Muscle of back (tissue), 11 donors: ENCODE data around the gene SEPTIN8. TPM values are rescaled to one million over a fixed set of nuclear protein-coding genes. Genes with fewer than 3 reads are reported as not detected.

Source experiments
- DNase-seq, 3 donors: peaks; one replicate each; pipeline versions ENCODE4 v3.0.0 to v3.0.0-alpha.2; 2013
- polyA plus RNA-seq, 10 donors: library from polyadenylated mRNA; unstranded; fragments of 120-200 nt; gene quantifications; one replicate each; pipeline ENCODE4 v1.2.1, GENCODE V29; 2013; ENCODE audit not compliant: insufficient read length in 10 of 10

The SEPTIN8 gene
- polyA plus RNA-seq, 10 donors, result 36.6 to 58.2 (median 43.5) TPM

DNA sequence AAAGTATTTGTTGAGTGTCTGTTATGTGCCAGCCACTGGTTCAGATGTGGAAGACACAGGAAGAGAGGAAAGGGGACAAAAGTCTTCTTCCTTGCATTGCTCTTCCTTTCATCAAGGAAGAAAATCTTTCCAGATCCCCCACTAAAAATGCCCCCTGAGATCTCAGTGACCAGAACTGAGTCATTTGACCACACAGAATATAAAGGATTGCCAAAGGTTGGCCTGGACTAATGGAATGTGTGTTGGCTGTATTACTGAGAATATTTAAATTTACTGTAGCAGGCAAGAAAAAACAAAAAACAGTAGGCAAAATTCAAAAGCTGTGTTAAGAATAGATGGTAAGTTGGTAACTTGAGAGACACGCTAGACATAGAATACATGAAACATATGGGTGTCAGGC is 10.0 kb upstream of the SEPTIN8 start:
- DNase-seq, result no peak

DNA sequence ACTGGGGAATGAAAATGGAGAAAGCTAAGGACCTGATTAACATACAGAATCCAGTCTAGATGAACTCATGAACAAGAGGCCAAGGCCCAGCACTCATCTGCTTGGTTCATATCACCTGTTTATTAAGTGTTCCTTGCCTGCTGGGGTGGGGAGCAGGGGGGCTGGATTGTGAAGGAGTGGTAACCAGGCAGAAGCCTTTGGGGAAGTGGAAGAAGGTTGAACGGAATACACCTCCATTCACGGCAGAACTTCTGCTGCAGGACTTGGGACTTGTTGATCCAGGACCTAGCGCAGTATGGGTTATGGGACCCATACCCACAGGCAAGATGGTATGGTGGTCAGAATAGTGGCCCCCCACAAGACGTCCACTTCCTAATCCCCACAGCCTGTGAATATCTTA is 8.8 kb upstream of the SEPTIN8 start:
- DNase-seq, result no peak

DNA sequence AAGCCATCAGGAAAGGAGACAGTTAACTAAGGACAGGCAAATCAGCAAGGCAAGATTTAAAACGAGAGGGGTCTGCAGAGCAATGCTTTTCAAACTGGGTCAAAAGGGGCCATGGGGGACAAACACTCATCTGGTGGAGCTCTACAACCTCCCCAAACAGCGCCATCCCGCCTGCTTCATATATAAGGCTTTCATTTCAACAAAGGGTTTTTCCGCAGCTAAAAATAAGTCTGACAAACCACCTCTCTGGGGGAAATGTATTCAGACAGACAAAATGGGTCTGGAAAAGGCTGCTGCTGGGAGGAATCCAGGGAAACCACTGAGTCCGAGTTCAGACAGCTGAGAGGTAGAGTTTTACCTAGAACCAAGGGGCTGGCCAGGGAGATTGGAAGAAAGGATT is 8.3 kb upstream of the SEPTIN8 start:
- peak in 2 of 3 donors; percentile 46 to 56 for DNase-seq

DNA sequence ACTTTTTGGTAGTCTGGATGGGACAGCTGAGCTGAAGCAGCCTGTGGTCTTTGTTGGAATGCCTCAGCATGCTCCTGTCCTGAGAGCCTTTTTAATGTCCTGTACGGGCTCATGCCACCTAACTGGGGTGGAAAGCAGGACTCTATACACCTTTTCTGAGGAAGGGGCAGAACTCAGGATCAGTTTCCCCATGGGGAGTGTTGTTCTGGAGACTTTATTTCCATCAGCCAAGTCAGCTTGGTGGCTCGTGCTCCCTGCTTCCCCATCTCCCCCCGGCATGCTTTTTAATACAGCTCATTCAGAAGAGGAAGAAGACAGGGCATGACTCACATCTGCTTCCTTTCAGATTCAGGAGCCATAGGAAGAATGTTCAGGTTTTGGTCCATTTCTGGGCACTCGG is 5.1 kb upstream of the SEPTIN8 start:
- no peak for DNase-seq

DNA sequence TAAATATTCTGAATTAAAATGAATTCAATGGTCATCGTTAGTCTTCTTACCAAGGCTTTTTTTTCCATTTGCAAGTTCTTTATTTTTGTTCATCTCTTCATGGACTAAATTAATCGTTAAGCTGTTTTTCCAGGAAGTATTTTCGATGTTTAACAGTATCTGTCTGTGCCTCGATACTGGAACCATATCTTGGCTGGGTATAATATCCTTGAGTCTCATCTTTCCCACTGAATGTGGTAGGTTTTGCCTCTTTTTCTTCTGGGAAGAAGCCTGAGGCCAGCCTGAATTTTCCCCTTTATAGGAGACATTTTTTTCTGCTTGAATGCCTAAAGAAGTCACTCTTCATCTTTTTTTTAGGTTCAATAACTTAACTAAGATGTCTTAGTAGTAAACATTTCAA is 4.0 kb upstream of the SEPTIN8 start:
- no peak for DNase-seq

DNA sequence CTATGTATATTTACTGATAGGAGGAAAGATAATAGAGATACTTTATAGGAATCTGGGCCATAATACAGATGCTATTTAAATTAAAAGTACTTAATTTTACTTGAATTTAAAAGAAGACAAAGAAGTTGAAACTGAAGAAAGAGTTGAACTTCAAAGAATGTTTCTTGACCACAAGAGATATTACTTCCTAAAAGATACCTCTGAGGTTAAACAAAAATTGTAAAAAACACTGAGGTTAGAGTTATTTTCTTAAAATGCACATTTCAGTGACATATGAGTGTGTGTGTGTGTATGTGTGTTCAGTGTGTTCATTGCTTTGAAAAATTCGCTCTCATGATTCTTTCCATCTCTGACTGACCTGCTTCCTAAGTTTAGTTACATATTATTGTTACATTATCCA is 3.5 kb upstream of the SEPTIN8 start:
- no peak for DNase-seq

DNA sequence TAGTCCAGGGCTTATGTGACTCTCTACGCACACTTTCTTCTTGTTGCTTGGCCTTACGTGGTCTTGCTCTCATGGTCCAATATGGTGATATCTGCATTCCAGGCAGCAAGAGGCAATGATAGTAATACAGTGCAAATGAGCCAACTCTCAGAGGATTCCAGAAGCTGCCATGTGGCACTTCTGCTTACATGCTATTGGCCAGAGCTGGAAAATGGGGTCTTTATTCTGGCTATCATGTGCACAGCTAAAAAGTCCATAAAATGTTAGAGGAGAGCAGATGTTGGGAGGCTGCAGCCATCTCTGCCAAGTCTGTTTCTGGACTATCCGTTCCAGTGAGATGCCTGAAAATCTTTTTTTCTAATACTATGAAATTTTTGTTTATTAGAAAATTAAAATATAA is 2.9 kb upstream of the SEPTIN8 start:
- DNase-seq, result no peak

DNA sequence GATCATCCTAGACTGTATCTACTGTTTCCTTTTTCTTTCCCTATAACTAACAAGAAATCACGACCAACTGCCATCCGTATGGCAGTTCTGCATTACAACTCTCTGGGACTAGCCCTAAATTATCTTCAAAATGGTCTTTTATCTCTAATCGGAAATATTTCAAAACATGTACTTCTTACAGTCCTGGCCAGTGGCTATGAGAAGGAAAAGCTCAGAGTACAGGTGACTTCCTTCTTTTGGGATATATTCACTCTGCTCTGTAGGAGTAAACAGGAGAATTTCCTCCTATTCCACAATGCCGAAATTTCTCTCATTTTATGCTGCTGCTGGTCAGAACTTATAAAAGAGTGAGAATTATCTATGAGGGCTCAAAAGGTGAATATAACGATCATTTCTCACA is 1.8 kb upstream of the SEPTIN8 start:
- no peak for DNase-seq

DNA sequence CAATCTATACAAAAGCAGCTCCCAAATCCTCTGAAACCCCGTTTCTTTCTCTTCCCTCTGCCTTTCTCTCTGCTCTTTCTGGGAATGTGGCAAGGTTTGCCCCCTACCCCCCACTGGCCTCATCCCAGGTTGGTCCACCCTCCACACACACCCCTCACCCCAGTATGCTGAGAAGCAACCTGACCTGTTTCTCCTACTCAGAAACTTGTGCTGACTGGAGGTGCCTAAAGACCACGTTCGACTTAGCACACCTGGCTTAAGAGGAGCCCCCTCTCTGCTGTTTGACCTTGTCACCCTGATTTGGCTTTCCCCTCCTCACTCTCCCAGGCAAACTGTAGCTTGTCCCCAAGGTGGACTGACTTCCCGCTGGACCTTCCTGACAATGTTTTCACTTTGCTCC is 1.1 kb upstream of the SEPTIN8 start:
- no peak for DNase-seq

DNA sequence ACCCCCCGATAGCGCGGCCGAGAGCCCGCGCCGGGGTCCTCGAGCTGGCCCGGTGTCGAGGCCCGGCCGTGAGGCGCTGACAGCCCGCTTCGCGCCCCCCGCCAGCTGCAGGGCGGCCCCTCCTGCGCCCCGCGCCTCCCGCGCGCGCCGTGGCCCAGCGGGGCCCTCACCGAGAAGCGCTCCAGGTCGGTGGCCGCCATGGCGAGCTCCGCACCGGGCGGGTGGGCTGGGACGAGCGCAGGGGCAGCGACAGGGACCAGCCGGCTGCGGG is 166 bp downstream of the SEPTIN8 start:
- DNase-seq, result no peak

DNA sequence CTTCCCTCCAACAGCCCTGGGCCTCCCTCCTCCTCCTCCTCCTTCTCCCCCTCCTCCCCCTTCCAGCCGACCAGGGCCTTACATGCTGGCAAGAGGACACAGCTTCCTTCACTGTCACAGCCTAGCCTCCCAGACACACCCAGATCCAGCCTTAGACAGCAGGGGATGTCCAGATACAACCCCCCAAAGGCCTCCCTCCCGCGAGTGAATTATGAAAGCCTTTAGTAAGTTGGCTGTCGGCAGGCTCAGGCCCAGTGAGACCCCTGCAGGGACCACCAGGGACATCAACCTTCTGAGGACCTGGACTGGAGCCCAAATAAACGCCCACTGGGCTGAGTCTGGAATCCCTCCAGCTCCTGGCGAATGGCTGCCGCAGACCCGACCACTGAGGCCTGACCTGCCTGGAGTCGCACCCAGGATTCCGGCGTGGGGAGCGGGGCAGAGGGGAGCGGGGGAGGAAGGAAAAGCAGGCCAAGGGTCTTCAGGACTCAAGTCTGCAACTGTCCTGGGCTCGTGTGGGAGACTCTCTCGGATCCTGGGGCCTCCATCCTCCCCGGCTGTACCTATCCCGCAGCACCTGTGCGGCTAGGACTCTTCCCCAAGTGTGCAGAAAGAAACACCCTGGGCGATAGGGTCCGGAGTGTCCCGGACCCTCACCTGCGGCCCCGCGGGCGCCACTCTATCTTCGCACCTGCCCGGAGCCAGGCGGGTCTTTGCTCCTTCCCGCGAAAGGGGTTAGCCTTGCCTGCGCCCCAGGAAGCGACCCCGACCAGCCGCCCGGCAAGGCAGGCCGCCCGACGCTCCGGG is 705 bp downstream of the SEPTIN8 start:
- peak in 2 of 3 donors; percentile 58 to 77 for DNase-seq

DNA sequence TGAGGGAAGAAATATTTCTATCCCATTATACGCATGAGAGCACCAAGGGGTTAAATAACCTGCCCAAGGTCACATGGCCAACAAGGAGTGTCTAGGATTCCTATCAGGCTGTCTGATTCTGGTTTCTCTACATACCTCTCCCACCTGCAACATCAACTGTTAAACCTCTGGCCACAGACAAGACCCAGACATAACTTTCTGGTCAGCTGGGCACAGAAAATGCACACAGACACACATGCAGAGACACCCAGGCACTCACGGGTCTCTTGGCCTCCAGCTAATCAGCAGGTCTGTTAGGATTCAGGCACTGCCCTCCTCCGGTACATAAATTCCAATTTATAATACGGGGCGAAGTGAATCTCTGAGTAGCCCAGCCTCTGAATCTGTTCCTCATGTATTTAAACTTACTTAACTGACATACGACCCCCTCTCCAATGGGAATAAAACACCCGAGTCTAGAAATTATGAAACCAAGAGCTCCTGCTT is 1.5 kb downstream of the SEPTIN8 start:
- no peak for DNase-seq

DNA sequence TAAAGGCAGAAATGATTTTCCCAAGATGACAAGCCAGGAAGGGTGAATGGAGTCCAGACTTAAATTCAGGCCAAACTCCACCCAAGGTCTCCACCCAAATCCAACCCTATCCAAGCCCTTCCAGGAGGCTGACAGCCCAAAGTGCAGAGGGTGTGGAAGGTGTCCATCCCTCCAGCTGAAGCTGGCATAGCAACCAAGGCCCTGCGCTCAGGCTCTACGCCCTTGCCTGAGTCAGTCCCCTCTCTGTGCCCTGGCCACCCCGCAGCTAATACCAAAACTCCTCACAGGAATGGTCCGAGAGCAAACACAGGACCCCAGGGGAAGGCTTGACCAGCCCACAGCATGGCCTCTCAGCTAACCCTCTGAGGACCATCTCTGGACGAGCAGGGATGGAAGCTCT is 2.1 kb downstream of the SEPTIN8 start:
- DNase-seq, result no peak

DNA sequence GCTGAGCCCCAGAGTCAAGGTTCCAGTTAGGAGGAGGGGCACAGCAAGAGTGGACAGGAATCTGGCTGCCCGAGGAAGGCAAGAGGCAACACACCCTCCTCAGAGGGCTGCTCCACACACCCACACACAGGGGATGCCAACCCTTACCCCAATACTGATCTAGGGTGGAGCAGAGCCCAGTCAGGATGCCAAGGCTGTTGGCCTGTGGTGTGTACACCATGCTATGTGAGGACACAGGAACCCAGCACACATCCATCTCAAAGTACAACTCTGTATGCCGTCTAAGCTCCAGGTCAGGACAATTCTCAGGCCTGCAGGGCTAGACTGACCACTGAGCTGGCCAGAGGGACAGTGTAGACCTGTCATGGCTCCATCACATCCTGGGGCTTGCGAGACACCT is 2.6 kb downstream of the SEPTIN8 start:
- DNase-seq, result no peak

DNA sequence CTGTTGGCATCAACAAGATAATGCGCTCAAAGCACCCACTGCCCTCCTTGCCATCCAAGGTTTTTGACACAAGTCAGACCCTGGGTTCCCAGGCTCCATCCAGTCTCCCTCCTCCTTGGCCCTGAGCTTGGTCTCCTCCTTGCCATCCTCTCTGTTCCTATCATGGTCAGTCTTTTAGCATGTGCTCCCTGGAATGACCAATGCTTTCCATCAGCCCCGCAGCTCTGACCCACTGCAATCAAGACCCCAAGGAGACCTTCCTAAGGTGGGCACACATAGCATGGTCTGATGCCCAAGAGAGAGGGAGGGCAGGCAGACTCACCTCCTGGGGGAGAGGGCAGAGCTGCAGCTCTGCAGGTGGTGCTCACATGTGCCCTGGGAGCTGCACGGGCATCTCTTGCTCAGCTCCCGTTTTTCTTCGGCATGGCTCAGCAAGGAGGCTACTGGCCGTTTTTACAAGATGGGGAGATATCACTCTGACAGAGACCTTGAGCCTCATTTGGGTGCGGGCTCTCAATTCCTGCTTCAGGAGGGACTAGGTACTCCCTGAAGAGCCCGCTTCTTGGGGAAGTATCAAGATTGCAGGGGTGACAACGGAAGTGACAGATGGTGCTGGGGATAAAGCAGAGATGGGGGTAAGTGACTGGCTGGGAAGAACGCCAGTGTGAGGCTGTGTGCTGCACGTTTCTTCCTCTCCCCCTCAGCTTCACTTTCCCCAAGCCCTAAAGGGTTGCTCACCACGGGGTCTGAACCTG is 3.3 kb downstream of the SEPTIN8 start:
- DNase-seq, result no peak

DNA sequence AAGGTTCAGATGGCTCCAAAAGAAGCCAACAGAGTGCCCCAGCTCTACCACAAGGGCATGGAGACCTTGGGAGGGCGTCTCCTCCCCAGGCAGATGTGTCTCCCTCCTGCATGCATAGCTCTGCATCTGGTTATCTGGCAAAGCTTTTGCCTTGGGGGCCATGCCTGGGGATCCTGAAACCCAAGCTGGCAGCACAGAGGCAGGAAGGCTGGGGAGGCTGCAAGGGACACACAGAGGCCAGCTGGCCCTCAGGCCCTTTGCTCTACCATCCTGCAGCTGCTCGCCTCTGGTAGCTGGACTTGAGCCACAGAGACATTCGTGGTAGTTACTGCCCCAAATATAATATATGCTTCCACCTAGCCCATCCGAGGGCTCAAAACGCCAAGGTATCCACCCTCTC is 3.9 kb downstream of the SEPTIN8 start:
- peak in 1 of 3 donors; percentile 24 for DNase-seq

DNA sequence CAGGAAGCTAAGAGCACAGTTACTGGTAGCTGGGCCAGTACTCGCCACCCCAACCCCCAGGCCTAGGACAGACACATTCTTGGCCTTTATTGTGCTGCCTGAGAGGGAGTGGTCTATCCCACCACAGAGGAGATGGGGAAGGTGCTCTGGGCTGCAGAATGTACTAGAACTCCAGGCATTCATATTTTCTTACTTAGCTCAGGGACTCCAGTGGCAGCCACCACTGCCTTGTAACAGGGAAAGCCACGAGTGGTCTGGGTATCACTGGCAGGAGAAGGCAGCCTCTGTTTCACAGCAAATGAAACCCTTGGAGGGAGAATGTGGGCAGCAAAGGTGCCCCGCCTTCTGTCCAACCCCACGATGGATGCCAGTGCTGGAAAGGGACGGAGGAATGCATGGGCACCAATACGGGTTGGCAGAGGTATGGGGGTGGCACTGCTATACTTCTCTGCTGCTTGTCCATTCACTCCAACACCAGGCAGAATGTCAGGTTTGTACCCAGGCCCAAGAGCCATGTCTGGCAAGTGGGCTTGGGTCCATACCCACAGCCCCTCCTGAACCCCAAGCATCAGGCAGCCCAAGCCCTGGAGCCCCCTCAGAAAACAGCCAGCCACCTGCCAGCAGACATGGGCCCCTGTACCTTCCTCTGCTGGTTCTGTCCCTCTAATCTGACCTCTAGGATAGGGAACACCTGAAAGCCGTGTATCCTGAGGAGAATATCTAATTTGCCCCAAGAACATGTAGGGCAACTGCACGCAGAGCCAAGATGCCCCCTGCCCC is 4.6 kb downstream of the SEPTIN8 start:
- no peak for DNase-seq

DNA sequence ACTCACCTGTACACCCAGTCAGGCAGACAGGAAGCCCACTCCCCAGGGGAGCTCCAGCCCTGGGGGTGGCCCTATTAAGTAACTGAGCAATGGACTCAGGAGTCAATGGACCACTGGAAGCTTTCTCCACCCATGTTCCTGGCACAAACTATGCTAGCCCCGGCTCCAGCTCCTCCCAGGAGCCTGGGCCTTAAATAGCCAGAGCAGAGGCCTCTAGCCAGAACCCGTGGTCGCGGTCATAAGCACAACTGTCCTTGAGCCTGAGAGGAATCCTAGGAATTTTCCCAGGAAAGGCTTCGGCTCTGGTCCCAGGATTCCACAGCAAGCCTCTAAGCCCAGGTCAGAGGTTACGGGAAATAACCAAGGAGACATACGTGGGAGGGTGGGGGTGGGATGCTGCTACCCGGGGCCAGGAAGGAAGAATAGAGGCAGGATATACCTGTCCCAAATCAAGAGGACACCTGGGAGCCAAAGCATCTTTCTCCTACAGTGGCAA is 5.5 kb downstream of the SEPTIN8 start:
- no peak for DNase-seq

DNA sequence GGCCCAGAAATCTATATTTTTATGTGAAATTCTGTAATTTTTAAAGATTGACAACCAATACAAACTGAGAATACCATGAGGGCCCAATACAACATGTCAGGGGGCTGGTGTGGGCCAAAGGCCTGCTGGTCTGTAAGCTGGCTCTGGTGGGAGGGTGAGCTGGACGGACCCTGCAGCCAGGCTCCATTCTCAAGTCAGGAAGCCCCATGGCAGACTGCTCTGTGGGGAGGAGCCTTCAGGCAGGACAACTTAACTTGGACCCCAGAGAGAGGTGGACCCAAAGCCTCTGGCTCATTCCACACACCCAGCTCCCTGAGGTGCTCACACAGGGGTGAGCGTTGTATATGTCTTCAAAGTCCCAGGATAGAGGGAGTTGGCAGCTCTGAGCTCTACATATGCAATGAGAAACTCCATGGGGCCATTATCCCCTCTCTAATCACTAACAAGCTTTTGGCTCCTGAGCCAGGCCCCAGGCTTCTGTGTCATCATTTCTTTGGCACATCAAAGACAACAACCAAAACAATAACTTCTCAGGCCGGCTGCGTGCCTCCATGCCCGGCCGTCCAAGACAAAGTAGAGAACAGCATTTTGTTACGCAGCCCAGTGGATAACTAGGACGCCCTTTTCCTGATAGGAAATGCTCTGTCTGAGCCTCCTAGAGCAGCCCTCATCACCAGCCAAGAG is 6.4 kb downstream of the SEPTIN8 start:
- DNase-seq, result no peak

DNA sequence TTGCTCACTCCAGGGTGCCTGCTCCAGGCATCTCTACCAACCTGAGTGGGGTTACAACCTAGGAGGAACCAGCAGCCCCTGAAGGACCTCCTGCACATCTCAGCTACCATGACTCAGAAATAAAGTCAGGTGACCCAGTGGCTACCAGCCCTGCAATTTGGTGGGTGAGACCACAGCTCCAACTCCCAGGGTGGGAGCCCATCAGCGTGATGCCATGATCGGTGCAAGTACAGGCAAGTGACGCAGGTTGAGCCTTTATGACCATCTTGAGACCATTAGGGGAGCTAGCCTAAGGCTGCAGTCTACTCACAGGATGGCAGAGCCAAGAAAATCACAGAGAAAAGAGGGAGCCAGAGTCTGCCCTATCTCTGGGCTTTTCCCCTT is 8.6 kb downstream of the SEPTIN8 start:
- no peak for DNase-seq

DNA sequence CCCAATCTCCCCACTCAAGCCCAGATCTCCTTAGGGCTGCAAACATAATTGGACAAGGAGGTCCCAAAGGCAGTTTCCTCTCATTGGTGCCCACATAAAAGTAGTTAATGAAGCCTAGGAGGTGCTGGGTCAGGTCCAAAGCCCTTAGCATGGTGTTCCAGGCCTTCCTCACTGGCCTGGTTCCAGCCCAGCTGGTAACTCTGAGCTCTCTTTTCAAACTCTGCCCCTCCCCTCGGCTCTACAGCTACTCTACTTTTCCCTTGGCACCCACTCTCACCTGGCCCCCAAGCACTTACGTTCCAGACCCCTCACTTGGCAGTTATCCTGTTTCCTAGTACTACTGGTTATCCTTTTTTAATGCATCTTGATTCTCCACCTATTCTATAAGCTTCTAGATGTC is 9.9 kb downstream of the SEPTIN8 start:
- no peak for DNase-seq

DNA sequence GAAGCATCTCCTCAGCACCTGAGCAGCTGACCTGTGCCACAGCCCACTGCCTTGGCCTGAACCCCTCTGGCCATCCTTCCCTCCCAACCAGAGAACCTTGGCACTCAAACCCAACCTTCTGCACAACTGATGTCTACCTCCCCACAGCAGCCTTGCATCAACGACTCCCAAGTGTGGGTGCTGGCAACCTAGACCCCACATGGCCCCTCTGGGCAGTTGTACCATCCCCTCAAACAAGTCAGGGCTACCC is 10.3 kb downstream of the SEPTIN8 start:
- no peak for DNase-seq
